Hepatocyte (in vitro differentiated cells): Measurements from ENCODE around the gene DTX3.

ENCODE experiments used
- EZH2 ChIP-seq: fragments of 200-600 bp; sonication (generic); IDR thresholded peaks from 2 replicates; pipeline ENCODE4 v1.6.1; 2016; ENCODE audit warnings: antibody characterized with exemption, mild to moderate bottlenecking, borderline replicate concordance
- EZH2phosphoT487 ChIP-seq: fragments of 200-600 bp; sonication (generic); IDR thresholded peaks from one replicate; pipeline ENCODE4 v1.6.1; 2018; ENCODE audit warnings: antibody characterized with exemption, mild to moderate bottlenecking, low read depth, moderate library complexity; ENCODE audit not compliant: unreplicated experiment, severe bottlenecking
- TF ChIP-seq, protein P1 (sequence below): fragments of 200-600 bp; sonication (generic); IDR thresholded peaks from 2 replicates; pipeline ENCODE4 v1.5.1; 2016; ENCODE audit warnings: antibody characterized with exemption, mild to moderate bottlenecking; ENCODE audit not compliant: poor library complexity

DNA sequence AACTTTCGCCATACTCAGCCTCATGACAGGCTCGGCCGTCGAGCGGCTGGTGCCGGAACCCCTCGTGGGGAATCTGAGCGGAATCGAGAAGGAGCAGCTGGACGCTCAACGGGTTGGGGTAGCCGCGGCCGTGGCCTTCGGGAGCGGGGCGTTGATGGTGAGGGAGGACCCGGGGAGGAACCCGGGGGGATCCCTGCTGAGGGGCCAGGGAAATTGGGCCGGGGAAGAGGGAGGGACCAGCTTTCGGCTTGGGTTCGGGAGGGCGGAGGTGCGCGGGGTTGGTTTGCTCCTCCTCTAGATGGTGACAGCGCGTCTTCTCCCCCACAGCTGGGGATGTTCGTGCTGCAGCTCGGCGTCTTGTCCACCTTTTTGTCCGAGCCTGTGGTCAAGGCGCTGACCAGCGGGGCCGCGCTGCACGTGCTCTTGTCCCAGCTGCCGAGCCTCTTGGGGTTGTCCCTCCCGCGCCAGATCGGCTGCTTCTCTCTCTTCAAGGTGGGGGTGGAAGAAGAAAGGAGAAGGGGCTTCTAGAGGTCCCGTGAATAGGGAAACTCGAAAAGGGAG, 16.4 kb downstream of the DTX3 start:
- TF ChIP-seq, protein P1, sequence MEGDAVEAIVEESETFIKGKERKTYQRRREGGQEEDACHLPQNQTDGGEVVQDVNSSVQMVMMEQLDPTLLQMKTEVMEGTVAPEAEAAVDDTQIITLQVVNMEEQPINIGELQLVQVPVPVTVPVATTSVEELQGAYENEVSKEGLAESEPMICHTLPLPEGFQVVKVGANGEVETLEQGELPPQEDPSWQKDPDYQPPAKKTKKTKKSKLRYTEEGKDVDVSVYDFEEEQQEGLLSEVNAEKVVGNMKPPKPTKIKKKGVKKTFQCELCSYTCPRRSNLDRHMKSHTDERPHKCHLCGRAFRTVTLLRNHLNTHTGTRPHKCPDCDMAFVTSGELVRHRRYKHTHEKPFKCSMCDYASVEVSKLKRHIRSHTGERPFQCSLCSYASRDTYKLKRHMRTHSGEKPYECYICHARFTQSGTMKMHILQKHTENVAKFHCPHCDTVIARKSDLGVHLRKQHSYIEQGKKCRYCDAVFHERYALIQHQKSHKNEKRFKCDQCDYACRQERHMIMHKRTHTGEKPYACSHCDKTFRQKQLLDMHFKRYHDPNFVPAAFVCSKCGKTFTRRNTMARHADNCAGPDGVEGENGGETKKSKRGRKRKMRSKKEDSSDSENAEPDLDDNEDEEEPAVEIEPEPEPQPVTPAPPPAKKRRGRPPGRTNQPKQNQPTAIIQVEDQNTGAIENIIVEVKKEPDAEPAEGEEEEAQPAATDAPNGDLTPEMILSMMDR, result no peak
- peak; percentile 93 for TF ChIP-seq EZH2
- TF ChIP-seq EZH2phosphoT487, result peak; percentile 54
